Prostate gland (tissue), 2 donors: Measurements from ENCODE around the gene CYP2A7.

ENCODE experiments used
- CTCF ChIP-seq, 4 experiments: fragments of 200-600 bp in 2 of 4; fragments of 450-650 bp in 2 of 4; sonication (generic) in 2 of 4; IDR thresholded peaks; 1 replicate in 3 of 4; 2 replicates in 1 of 4; pipeline ENCODE4 v1.5.1; 2016 to 2019; ENCODE audit warnings: antibody characterized with exemption in 4 of 4, mild to moderate bottlenecking in 2 of 4, moderate library complexity in 2 of 4
- POLR2A ChIP-seq: fragments of 450-650 bp; IDR thresholded peaks from one replicate; pipeline ENCODE4 v1.6.1; 2016; ENCODE audit warnings: antibody characterized with exemption, mild to moderate bottlenecking
- POLR2AphosphoS5 ChIP-seq: sonication (generic); formaldehyde crosslinking; IDR thresholded peaks from one replicate; pipeline ENCODE4 v1.6.1; 2017; ENCODE audit warnings: antibody characterized with exemption

- TF ChIP-seq POLR2AphosphoS5 = peak; percentile 98
- TF ChIP-seq CTCF (IDR thresholded peaks at IDR 0.05) = no peak
- no peak for TF ChIP-seq POLR2A
These were observed 50.3 kb downstream of the CYP2A7 start for GRCh38 chr19:40831502-40832430.
